ENCODE measurements around the gene KIF16B. TPM values are rescaled to one million over a fixed set of nuclear protein-coding genes. Genes with fewer than 3 reads are reported as not detected.

Gene KIF16B
- total and polyA plus RNA-seq, 2 experiments from 2014 or later: 9.3 to 21.8 TPM

DNA sequence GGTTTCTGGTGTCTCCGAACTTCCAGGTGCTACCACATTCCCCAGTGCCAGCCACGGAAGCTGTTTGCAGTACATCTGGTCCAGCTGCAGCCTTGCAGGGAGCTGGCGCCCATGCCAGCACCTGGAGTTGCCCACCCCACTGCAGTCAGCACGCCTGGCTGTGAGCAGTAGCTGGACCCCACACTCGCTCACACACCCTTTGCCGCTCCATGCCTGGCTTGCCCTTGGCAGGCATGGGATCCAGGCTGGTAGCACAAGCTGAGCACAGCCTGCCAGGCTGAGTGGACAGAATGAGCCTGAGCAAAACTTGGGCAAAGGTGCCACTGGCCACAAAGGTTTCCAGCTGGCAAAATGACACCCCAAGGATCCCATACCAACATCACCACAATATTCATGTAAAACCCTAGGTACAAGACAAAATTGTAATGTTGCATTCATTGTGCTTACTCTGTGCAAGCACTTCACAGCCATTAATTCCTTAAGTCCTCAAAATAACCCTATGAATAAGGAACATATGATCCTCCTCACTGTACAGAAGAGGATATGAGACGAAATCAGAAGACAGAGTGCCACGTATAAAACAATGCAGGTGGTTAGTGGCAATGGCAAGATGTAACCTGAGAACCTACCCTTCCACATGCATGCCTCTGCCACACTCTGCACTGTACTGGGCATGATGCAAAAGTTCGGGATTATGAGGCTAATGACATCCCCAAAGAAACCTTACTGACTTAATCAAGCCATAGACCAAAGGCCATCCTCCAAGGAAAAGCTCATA is 18.3 kb downstream of the KIF16B start:
- no peak for DNase-seq (ENCODE audit: low spot score)
- no peak overlapping the region for H3K4me2 ChIP-seq
- no peak for TF ChIP-seq EZH2 (IDR thresholded peaks at IDR 0.05; ENCODE audit: borderline replicate concordance)
- TF ChIP-seq EZH2phosphoT487 (IDR thresholded peaks at IDR 0.05; ENCODE audit: low read depth, severe bottlenecking, unreplicated experiment): no peak
- TF ChIP-seq CTCF (IDR thresholded peaks at IDR 0.05; ENCODE audit: poor library complexity): no peak
- no peak overlapping the region for H2AFZ ChIP-seq
- no peaks in the 10 kb centered on the region for H4K20me1 ChIP-seq (ENCODE audit: insufficient read depth, poor library complexity, severe bottlenecking)
- H3K27ac ChIP-seq: no peak overlapping the region
- no peak overlapping the region for H3K4me3 ChIP-seq
- WGBS (ENCODE audit: low lambda C conversion rate, missing lambda C conversion rate): 89% methylated on average over 9 of the region's 9 CpGs
- no peaks in the 10 kb centered on the region for H3K36me3 ChIP-seq (replicated peaks; ENCODE audit: insufficient read depth, low read depth)
- H3K4me1 ChIP-seq (ENCODE audit: insufficient read depth): no peaks in the 10 kb centered on the region
- H3K9me3 ChIP-seq (ENCODE audit: low read depth): no peaks in the 10 kb centered on the region
- H3K79me2 ChIP-seq: peaks cover 77% of the 10 kb centered on the region
- H3K27me3 ChIP-seq: no peaks in the 10 kb centered on the region
- no peaks in the 10 kb centered on the region for H3K9me2 ChIP-seq (replicated peaks; ENCODE audit: insufficient read depth)

GRCh38 chr20:16553684-16554083 is 19.6 kb downstream of the KIF16B start:
- no peaks in the 10 kb centered on the region for H3K9me2 ChIP-seq (replicated peaks; ENCODE audit: insufficient read depth)
- no peak overlapping the region for H3K27ac ChIP-seq
- H3K36me3 ChIP-seq (replicated peaks; ENCODE audit: insufficient read depth, low read depth): no peaks in the 10 kb centered on the region
- no peak overlapping the region for H3K4me3 ChIP-seq
- no peak for TF ChIP-seq EZH2phosphoT487 (IDR thresholded peaks at IDR 0.05; ENCODE audit: low read depth, severe bottlenecking, unreplicated experiment)
- no peak for TF ChIP-seq CTCF (IDR thresholded peaks at IDR 0.05; ENCODE audit: poor library complexity)
- no peak for TF ChIP-seq EZH2 (IDR thresholded peaks at IDR 0.05; ENCODE audit: borderline replicate concordance)
- H3K4me1 ChIP-seq (ENCODE audit: insufficient read depth): no peaks in the 10 kb centered on the region
- WGBS (ENCODE audit: low lambda C conversion rate, missing lambda C conversion rate): 85% methylated on average over 7 of the region's 7 CpGs
- H4K20me1 ChIP-seq (ENCODE audit: insufficient read depth, poor library complexity, severe bottlenecking): no peaks in the 10 kb centered on the region
- no peaks in the 10 kb centered on the region for H3K9me3 ChIP-seq (ENCODE audit: low read depth)
- H3K4me2 ChIP-seq: no peak overlapping the region
- peaks cover 66% of the 10 kb centered on the region for H3K79me2 ChIP-seq
- no peaks in the 10 kb centered on the region for H3K27me3 ChIP-seq
- H2AFZ ChIP-seq: no peak overlapping the region
- no peak for DNase-seq (ENCODE audit: low spot score)

- no peak overlapping the region for H3K27ac ChIP-seq
- H3K27me3 ChIP-seq: no peaks in the 10 kb centered on the region
- H3K4me3 ChIP-seq: no peak overlapping the region
- WGBS (ENCODE audit: low lambda C conversion rate, missing lambda C conversion rate): 96% methylated on average over 5 of the region's 5 CpGs
- H3K4me2 ChIP-seq: no peak overlapping the region
- no peaks in the 10 kb centered on the region for H3K4me1 ChIP-seq (ENCODE audit: insufficient read depth)
- no peaks in the 10 kb centered on the region for H3K9me3 ChIP-seq (ENCODE audit: low read depth)
- no peaks in the 10 kb centered on the region for H4K20me1 ChIP-seq (ENCODE audit: insufficient read depth, poor library complexity, severe bottlenecking)
- H3K79me2 ChIP-seq: peaks cover 64% of the 10 kb centered on the region
- TF ChIP-seq EZH2phosphoT487 (IDR thresholded peaks at IDR 0.05; ENCODE audit: low read depth, severe bottlenecking, unreplicated experiment) (no peak), CTCF (IDR thresholded peaks at IDR 0.05; ENCODE audit: poor library complexity) (no peak), EZH2 (IDR thresholded peaks at IDR 0.05; ENCODE audit: borderline replicate concordance) (no peak)
- no peak for DNase-seq (ENCODE audit: low spot score)
- H3K9me2 ChIP-seq (replicated peaks; ENCODE audit: insufficient read depth): no peaks in the 10 kb centered on the region
- no peaks in the 10 kb centered on the region for H3K36me3 ChIP-seq (replicated peaks; ENCODE audit: insufficient read depth, low read depth)
- no peak overlapping the region for H2AFZ ChIP-seq
Observed at GRCh38 chr20:16553101-16553500, 20.1 kb downstream of the KIF16B start.

Measured in hepatocyte (in vitro differentiated cells).